GM19467 (cell line): ENCODE data around the gene TRAF1.
A peak's percentile ranks its signal among the peaks of the same experiment; 100 is the strongest.

ENCODE experiments used
- ATAC-seq: cut with Tn5 transposase; IDR thresholded peaks from one replicate; pipeline ENCODE4 v1.9.1; 2021; ENCODE audit warnings: mild to moderate bottlenecking, moderate library complexity; ENCODE audit not compliant: unreplicated experiment

The TRAF1 gene

DNA sequence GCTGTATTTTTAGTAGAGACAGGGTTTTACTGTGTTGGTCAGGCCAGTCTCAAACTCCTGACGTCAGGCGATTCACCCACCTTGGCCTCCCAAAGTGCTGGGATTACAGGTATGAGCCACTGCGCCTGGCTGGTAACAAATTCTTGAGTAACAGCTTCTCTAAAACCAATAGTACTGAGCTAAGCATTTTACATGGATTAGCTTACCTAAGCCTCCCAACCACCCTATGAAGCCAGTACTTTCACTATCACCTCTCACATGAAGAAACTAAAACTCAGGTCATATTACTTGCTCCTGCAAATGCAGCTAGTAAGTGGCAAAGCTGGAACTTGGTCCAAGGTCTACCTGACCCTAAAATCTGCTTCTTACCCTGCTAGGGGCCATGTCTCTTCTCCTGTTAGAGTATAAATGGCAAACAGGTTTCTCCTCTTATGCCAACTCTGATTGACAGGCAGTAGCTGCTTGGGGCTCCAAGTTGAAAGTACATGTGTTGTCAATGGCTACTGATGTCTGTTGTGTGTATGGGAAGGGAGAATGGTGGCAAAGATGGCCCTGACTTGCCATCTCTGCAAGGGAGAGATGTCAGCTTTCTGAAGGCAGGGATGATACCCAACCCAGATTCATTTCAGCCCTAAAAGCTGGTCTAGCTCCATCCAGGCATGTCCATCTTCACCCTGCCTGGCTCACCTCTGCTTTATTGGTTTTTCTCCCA lies 53.6 kb downstream of the TRAF1 start:
- ATAC-seq: no peak

- no peak for ATAC-seq
Measured at GRCh38 chr9:120870206-120870605, 56.4 kb downstream of the TRAF1 start.

DNA sequence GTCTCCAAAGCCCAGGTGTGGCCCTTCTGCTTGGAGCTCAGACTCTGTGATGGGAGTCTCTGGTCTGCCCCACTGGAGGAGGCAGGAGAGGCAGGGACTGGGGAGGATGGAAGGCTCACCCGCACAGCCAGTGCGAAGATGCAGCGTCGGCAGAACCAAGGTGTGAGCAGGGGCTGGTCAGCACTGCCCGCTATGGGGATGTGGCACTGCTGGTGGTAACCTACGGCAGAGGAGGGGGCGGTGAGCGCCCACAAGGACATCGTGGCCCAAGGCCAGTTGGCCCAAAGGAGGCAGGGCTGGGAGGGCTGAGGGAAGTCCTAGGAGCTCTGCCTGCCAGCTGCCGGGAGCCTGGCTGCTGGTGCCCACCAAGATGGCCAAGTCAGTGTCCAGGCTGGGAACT lies 56.9 kb downstream of the TRAF1 start:
- no peak for ATAC-seq

DNA sequence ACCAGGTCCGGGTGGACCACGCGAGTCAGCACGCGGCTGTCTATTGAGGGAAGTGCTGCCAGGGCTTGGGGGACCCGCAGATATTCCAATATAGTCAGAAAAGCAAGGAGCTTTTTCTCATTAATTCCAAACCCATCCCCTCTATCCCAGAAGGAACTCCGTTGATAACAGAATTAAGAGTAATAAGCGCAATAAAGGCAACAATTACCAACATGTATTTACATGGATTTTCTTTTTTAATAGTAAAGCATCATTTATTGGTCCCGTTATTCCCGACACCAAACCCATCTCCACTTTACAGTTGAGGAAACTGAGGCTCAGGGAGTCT lies 57.3 kb downstream of the TRAF1 start:
- ATAC-seq: no peak

DNA sequence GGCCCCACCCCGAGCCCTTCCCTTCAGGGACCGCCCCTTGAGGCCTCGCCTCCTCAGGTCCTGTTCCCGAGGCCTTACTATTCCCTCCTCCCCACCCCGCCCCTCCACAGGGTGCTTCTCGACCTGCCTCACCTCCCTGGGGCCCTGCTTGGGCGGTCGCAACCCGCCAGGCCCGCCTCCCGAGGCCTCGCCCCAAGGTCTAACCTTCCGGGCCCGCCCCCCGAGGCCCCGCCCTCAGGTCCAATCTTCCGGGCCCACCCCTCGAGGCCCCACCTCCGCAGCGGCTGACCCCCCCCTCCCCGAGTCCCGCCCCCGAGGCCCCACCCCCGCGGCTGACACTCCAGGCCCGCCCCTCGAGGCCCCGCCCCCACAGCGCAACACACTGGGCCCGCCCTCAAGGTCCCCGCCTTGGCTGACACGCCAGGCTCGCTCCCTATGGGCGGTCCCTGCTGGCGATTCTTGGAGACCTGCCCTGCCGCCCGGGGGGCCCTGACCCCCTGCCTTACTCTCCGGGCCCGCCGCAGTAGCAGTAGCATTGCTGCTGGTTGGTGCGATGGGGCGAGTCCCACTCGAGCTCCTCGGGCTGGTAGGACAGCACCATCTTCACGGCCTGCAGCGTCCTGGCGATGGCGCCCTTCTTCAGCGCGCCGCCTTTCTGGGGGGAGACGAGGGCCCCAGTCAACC lies 57.8 kb downstream of the TRAF1 start:
- peak; percentile 86 for ATAC-seq

DNA sequence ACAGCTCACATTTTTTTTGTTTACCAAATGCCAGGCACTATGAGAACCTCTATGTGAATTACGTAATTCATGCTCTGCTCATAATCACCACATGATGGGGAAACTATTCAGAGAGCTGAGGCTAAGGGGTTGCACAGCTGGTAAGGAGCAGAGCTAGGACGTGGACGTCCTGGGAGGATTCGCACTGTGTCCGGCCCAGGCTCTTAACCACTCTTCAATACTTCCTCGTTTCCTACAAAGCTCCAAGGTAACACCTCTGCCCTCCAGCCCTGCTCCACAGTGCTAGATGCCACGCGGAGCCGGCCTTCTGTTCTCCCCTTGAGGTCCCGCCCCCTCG lies 58.3 kb downstream of the TRAF1 start:
- ATAC-seq: no peak

DNA sequence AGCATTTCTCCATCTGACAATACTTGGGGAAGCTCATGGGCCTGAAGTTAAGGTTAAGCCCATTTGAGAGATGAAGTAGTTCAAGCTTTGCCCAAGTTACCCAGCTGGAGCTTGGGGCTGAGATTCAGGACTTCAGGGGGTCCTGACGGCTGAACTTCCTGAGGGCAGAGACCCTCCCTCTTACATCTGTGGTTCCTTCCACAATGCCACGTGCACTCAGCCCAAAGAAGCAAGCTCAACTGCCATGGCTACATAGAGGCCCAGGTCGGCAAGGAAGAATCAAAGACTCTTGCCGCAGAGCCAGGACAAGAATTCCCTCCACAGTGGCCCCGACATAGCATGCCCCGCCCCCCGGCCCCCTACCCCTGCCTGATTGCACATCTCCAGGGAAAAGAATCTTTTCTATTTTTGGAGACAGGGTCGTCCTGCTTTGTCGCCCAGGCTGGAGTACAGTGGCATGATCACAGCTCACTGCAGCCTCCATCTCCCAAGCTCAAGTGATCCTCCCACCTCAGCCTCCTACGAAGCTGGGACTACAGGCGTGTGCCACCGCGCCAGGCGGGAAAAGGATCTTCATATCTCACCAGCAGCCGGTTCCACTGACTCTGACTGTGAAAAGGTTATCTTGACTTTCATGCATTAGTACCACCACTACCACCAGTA lies 58.8 kb downstream of the TRAF1 start:
- ATAC-seq: no peak

DNA sequence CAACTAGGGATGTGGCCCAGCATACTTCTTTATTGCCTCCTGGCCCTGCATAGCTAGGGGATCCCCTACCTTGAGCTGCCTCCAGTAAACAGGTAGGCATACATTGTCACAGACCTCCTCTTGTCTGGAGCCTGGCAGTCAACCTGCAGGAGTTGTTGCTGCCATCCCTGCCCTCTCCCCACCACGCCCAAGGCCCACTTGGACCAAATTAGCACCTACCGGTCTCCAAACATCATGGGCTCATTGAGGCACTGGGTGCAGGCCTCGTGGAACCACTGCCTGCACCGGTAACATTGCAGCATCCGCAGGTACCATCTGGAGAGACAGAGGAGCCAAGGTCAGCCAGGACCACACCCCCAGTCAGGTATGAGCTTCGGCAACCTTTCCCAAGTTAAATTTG lies 59.9 kb downstream of the TRAF1 start:
- ATAC-seq: no peak

DNA sequence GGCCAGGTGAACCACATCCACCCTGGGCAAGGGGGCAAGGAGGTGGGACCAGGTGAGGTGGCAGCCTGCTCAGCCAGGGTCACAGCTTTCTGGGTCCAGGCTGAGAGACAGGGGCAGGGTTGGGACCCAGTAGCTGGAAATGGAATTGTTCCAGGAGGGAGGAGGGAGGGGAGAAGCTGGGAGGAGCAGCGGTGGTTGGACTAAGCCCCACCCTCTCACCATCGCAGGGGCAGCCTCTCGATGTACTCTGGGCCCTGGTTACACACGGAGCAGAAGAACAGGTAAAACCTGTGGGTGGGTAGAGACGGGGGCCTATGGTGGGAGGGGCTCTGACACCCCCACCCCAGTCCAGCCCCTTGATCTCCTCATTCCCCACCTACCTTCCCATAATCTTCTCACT lies 60.8 kb downstream of the TRAF1 start:
- ATAC-seq: no peak

DNA sequence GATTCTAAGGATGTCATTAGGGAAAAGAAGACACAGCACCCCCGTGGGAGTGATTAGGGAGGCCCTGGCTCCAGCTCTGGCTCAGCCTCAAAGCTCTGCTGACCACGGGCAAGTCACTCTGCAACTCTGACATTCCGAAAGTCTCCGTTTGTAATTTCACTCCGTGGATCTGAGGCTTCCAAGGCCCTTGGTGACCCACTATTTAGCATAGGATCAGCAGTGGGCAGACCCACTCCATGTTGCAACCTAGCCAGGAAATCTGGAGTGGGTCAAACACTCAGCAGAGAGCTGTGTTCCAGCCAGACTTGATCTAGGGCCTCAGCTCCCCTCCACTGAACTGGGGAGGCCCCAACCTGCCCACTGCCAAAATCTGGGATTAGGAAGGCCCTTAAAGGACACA lies 61.4 kb downstream of the TRAF1 start:
- ATAC-seq: no peak

- no peak for ATAC-seq
Measured at GRCh38 chr9:120864719-120865118, 61.9 kb downstream of the TRAF1 start.

GRCh38 chr9:120863833-120864232 lies 62.8 kb downstream of the TRAF1 start:
- no peak for ATAC-seq

DNA sequence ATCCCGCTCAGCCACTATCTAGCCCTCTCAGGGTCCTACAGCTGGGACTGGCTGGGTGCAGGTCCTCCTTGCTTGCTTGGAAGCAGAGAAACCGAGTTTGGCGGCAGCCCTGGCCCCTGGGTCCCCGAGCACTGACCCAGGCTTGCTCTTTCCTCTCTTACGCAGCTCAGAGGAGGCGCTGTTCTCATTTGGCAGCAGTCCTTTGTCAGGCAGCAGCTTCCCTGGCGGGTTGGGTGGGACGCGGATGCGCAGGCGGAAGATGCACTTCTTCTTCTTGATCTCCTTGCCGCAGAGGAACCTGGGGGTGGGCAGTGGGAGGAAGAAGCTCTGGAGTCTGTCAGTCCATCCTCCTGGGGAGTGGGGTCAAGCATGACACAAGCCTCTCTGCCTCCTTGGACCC lies 64.1 kb downstream of the TRAF1 start:
- no peak for ATAC-seq

- no peak for ATAC-seq
Measured at GRCh38 chr9:120861935-120862334, 64.7 kb downstream of the TRAF1 start.

DNA sequence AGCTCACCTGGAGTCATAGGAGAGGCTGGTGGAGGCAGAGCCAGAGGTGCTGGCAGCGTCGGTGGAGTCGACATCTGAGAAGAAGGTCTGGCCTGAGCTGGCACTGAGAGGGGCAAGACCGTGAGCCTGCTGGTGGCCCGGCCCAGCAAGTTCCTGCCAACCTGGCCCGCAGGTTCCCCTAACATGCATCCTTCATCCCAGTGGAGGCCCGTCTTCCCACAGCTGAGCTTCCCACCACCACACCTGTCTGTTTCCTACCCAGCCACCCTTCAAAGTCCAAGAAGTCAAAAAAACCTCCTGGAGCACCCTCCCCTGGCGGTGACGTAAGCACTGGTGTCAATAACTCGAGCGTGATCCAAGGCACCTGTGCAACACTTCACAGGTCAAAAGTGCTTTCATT lies 66.5 kb downstream of the TRAF1 start:
- no peak for ATAC-seq

DNA sequence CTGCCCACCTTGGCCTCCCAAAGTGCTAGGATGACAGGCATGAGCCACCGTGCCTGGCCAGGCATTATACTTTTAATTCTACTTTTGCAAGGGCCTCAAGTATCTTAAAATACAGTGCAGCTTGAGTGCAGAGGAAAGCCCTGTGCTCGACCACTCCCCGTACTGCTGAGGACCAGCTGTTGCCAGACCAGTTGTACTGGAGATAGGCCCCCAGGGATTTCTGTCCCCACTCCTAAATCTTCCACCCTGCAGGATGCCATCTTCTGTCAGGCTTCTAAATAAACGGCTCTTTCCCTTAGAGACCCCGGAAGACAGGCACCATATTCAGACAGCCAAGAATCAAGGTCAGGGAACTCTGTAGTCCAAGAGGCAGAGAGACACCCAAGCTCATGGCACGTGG lies 67.2 kb downstream of the TRAF1 start:
- no peak for ATAC-seq

GRCh38 chr9:120857902-120858301 lies 68.7 kb downstream of the TRAF1 start:
- ATAC-seq: no peak

GRCh38 chr9:120857481-120857880 lies 69.1 kb downstream of the TRAF1 start:
- no peak for ATAC-seq

- ATAC-seq: no peak
Measured at GRCh38 chr9:120856700-120857099, 69.9 kb downstream of the TRAF1 start.

DNA sequence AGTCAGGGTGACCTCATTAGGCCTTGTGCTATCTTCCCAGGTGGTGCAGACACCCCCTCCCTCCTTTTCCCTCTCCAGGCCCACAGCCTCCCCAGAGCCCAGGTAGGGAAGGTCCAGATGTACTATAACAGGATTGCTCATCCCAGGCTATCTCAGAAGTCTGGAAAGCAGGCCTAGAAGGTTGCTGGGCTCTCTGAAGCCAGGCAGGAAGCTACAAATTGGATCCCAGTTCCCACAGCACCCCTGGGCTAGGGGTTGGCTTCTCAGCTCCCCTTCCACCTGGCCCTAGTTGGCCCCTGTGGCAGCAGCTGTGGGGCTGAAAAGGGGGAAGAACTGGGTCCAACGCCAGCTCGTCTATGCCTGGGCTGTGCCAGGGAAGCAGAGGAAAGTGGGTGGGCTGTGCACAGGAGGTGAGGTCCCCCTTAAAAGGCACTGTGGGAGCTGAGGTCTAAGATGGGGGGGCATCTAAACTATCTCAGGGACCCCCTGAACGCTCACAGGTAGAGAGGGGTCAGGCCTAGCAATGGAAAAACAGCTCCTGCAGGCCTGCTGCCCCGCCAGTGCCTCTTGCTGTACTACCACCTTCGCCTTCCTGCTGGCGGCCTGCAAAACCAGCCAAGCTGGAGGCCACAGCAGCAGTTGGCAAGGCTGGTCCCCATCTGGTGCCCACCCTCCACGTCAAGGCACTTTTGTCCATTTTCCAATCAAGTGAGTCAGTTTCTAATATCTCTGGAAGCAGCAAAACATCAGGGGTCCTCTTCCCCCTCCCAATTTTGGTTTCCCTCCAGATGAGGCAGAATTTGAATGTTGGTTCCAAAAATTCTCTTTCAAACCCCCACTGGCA lies 70.5 kb downstream of the TRAF1 start:
- ATAC-seq: no peak

GRCh38 chr9:120854596-120855327 lies 71.8 kb downstream of the TRAF1 start:
- no peak for ATAC-seq
